NCI-H526 (cell line): ENCODE results near the gene ITM2C.

Experiments used
- DNase-seq, 2 experiments: peaks; one replicate each; lab custom pipeline; 2025; lab: John Stamatoyannopoulos, UW

ITM2C gene

DNA sequence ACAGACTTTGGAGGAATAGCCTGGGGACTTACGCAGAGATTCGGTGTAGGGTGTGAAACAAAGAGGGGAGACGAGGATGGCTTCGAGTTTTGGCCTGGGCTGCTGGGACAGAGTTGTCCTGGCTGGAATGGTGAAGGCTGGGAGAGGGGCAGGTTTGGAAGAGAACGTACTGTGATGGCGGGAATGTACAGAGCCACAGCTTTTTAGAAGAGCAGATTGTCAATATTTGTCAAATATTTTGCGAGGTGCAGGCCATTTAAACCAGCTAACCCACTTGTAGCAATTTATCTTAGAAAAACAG lies 14.4 kb upstream of the ITM2C start:
- DNase-seq, result no peak

DNA sequence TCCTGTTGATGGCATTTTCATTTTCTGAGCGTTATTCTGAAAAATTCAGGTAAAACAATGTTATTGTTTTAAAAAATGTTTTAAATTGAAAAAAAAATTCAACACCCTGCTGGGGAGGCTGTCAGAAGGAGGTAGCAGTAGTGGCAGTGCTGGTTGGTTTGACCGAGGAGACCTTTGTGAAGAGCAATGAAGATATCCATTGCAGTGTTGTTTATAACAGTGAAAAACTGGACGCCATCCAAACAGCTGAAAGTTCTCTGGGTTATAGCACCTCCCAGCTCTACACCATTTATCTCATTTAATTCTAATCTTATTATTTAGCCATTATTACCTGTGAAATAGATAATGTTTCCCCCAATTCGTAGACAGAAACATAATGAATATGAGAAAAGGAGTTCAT lies 12.6 kb upstream of the ITM2C start:
- DNase-seq, result no peak

DNA sequence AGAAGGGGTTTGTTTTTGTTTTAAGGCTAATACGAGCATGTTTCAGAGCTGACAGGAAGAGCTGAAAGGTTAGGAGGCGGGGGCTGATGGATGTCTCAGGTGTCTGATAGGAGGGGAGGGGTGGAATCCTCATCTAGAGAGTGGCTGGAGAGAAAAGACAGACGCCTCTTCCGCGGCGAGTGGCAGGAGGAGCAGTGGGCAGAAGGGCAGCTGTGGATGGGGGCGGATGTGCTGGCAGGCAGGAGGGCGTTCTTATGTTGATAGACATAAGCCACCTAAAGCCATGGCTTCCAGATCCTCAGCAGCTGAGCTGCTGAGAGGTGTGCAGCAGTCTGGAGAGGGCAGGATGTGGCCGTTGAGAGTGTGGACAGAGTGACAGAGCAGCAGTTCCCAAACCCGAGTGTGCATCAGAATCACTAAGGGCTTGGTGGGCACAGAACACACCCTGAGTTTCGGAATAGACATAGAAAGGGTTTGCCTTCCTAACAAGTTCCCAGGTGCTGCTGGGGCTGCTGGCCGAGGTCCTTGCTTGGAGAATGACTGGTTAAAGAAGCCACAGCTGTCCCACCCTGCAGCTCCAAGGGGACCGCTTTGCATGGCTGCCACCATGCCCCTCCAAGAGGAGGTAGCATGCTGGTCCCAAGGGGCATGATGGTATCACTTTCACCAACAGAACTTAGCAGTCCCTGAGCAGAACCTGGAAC lies 3.0 kb upstream of the ITM2C start:
- DNase-seq, result peak in 1 of 2 experiments; percentile 26

DNA sequence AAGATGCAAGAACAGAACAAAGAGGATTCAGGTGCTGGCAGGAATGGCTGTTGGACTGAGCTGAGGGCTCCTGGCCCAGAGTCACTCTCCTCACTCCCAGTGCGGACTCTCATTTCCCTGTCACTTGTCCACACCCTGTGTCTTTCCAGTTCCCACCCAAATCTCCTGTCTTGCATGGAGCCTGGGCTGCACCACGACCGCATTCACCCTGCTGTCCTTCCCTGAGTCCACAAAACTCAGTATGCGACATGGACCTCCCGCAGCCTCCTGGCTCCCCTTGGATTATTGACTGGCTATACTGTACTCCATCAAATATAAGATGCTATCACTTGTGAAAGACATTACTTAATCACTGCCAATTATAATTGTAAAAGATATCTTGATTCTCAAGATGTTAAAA lies 2.5 kb upstream of the ITM2C start:
- no peak for DNase-seq

DNA sequence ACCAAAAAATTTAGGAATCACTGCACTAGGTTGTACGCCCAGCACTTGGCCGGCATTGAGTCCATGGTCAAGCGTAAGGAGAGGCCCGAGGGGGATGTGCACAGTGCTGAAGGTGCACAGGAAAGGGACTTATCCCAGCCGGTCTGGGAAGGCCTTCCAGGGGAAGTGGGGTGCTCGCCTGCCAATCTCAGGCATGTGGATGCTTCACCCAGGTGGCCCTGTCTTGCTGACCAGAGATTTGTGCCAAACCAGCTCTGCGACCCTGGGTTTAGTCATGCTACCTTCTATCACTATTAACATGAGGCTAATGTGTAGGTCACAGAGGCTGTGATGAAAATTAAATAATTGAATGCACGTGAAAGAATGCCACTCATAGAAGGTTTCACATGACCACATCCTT lies 1.7 kb upstream of the ITM2C start:
- no peak for DNase-seq

DNA sequence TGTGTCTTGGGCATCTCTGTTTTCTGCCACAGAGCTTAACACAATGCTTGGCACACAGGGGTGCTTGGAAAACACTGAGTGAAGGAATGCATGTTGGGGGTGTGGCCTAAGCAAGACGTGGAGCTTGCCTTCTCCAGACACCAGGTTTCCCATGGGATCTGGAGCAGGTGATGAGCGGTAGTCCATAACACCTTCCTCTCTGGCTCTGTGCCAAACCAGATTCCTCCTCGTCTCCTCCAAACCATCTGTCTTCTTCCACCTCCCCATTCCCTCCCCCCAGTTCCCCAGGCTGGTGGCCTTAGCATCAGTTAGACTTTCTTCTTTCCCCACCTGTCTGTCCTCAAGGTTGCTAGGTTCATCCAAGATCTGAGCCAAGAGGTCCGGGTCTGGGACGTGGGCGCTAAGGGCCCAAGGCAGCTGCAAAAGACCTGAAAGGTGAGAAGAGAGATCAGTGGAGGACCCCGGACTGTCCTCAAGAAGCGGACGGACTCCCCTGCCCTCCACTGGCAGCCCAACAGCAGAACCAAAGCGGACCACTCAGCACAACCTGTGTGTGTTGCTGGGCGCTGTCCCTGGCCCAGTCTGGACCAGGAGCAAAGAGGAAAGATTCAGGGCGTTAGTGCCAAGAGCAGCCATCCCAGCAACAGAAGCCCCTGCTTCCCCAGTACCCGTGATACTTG lies 1.2 kb upstream of the ITM2C start:
- DNase-seq, result peak in 1 of 2 experiments; percentile 6

DNA sequence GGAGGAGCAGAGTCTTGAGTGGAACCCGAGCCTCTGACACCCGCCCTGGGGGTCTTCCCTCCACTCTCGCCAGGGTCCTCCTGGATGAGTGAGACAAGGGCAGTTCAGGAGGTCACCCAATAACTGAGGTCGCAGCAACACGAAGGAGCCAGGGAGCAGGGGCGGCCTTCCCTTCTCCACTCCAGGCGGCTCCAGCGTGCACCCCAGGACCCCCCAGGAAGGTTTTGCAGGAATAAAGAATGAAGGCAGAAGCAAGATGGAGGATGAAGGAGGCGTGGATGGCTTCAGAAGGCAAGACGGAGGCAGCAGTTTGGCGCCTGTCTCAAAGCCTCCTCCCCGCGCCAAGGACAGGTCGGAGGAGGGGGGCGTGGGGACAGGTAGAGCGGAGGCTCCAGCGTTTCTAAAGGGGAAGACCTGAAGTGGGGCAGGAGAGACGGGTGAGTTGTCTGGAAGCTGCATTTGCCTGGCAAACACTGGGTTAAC lies 579 bp upstream of the ITM2C start:
- DNase-seq, result no peak

DNA sequence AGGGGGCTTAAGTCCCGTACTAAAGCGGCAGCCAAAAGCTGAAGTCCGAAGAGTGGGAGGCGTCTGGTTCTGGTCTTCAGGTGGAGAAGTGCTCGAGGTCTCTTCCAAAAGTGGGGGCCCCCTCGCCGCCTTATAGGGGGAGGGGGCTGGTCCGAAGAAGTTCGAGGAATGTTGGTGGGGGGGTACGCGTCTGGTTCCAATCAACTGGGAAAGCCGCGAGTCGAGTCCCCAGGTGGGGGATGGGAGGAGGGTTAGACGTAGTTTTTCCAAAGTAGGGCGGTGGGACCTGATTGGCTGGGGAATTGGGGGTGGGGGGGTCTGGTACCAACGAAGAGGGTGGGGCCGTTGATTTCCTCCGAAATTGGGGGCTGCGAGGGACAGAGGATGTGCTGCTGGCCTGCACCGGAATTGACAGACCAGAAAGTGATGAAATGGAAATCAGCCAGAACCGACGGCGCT lies 594 bp downstream of the ITM2C start:
- DNase-seq, result peak in 1 of 2 experiments; percentile 47

DNA sequence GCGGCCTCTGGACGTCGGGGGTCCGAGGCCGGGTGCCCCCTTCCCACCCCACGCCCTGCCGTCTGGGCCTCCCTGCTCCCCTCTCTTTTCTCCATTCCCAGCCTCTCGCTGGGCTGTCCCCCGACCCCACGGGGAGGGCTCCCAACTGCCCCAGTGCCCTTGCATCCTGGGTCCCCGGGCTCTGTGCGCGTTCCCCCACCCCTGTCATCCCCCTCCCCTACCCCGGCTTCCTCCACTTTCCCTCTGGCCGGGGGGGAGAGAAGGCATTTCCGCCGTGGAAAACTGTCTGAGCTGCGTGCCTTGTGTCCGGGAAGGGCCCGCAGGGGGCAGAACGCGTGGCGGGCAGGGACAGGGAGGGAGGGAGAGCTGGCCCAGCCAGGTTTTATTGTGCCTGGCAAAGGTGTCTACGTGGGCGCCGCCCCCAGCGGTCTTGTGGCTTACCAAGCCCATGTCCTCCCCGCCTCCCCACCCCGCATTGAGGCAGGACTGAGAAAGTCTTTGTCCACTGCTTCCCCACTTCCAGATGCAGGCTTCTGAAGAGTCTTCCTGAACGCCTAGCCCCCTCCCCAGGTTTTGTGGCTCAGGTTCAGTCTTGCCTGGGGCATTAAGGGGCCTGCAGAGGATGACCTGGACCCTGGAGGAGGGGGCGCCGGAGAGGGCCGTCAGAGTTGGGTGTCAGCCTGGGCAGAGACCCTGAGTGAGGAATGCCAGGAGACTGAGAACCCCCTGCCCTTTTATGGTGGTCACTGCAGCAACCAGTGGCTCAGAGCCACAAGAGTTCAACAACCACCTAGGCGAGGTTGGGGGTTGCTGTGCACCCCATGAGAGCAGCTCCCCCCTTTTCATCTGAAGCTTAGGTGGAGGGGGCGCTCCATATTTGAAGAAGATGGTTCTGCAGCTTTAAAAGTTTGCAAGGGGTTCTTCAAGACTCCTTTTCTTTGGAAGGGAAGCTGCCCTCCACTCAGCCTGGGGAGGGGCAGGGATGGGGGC lies 1.3 kb downstream of the ITM2C start:
- peak in 1 of 2 experiments; percentile 72 for DNase-seq

DNA sequence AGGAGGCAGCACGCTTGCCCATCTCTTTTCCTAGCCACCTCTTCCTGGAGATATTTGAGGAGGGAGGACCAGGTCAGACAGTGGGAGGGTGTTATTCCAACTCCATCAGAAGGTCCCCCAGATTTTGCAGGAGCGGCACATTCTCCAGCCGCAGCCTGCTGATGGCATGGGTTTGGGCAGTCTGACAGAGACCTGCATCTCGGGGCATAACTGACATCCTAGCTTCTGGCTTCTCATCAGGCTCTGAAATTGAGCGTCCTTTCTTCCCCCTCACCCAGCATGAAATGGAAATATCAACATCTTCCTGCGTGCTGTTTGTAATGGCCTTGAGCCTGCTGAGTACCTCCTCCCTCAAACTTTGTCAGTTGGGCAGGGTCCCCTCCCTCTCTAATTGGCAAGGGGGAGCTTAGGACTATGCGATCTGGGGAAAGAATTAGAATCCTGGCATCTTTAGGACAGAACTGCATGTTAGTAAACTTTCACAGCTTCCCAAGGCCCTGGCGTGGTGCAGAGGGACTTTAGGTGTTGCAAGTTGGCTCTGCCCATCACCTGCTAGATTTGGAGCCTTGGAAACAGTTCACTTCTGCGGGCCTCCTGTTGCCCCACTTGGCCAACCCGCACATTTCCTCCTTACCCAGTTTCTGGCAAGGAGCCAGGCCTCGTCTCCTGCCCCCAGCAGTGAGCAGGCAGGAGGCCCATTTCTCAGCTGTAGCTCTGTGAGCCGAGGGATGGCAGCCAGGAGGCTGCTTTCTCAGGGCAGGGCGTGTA lies 2.2 kb downstream of the ITM2C start:
- peak in 1 of 2 experiments; percentile 12 for DNase-seq

DNA sequence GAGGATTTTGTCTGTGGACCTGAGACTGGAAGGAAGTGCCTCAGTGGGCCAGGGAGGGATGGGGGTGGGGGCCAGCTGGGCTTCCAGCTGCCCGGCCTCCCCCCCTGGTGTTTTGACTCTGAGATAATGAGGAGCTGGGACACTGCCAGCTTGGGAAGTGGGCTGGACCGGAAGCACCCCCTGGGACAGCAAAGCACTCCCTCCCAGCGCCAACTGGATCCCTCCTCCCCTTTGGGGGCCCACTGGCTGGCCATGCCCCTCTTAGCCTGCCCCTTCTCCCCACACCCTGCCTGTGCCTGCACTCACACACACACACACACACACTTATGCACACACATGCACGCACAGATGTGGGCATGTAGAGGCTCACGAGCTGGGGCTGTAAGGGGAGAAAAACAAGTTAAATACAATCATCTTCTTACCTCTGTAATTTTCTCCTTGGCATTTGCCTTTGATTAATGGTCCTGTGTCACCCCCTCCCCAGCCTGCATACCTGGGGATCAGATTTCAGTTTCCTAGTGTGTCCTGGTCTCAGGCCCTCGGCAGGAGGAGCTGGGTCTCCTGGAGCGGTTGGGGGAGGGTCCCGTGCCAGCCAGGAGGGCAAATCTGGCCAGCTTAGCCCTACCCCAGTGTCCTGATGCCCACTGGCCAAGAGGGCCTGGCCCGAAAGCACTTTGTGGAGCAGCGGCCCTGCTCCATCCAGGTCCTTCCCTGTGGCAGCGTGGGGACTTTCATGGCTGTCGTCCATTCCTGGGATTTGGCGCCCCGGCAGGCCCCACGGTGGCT lies 3.6 kb downstream of the ITM2C start:
- peak in 1 of 2 experiments; percentile 36 for DNase-seq

DNA sequence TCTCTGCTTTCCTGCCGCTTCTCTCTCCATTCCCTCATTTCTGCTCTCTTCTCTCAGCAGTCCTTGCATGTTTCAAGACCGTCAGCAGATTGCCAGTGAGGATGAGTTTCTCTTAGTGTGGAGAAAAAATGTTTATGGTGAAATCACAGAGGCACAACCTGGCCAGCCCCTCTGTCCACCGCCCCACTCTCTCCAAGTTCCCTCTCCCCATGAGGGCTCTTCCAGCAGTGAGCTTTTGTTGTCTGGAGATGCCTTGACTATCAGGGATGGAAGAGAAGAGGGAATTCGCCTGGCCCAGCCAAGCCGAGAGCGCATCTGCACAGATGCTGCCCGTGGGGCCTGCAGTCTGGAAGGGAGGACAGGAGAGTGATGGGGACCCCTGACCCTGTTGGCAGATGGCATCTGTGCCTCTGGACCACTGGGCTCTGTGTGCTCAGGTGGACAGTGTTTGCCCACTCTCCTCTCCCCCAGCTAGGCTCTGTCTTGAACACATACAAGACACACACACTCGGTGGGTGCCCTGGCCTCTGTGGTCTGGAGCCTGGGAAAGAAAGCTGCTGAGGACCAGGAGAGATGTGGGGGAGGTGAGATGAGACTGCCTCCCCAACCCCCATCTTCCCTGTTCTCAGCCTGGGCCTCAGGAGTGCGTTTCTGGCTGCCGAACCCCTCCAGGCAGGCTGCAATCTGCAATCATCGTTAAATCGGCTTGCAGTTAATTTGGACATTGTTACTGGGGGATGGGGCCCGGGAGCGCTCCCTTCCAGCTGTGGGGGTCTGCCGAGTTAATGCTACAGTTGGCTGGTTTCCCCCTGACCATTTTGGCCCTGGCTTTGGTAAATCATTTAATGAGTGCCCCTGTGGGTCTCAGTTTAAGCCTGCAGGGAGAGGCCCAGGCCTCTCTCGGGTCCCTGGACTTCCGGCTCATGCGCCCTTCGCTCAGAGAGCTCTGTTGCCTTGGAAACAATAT lies 4.5 kb downstream of the ITM2C start:
- no peak for DNase-seq

DNA sequence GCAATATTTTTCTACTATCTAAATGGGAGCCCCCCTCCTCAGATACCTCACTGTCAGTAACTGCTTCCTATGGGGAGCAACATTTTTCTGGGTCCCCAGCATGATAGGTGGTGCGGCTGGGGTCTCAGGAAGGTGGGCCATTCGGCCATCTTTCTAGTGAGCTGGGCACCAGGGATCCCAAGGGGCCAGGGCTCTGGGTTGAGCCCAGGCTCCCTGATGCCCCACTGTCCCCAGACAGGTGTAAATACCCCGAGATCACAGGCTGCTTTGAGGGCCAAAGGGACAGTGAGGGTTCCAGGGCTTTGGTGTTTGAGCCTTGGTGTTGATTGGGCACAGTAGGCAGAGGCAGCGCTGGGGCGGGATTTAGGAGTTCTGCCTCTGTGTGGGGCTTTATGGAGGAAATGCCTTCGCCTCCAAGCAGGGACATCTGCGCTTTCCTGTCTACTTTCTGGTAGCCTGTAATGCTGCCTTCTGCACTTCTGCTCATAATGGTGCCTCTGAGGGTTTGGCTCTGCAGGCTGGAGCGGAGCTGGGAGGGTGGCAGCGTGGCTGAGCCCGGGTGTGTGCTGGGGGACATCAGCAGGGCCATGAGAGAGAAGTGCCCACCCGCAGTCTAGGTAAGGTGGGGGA lies 5.3 kb downstream of the ITM2C start:
- peak in 1 of 2 experiments; percentile 24 for DNase-seq

DNA sequence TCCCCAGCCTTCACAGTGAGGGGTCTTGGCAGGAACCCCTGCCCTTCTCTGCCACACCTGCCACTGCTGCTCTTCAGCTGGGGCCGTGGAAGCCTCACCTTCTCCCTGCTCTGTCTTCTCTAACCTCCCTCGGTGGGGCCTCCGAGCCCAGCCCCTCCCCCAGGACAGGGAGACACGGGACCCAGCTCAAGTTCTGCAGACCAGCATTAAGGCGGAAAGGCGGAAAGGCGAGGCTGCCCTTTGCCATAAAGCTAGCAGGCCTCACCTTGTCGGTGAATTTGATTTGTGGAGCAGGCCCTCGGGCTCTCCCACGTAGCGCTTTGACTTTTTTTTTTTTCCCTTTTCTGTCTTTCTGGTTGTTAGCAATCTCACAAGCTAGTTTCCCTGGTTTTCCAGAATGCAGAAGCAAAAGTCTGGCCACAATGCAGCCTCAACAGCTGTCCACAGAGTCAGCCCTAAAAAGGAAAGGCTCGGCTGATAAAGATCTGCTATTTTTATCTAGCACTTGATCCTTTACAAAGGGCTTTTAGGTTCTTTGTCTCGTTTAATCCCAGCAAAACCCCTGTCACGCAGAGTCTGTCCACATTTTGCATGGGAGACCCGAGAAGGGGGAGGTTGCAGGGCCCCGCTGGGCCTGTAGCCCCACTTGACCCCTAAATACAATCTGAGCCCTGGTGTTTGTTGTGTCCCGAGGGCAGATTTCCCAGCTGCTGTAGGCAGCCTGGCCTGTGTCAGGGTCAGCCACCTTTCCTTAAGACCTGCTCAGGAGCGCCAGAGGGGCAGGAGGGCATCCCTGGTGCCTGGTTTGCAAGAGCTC lies 6.0 kb downstream of the ITM2C start:
- peak in 1 of 2 experiments; percentile 37 for DNase-seq

DNA sequence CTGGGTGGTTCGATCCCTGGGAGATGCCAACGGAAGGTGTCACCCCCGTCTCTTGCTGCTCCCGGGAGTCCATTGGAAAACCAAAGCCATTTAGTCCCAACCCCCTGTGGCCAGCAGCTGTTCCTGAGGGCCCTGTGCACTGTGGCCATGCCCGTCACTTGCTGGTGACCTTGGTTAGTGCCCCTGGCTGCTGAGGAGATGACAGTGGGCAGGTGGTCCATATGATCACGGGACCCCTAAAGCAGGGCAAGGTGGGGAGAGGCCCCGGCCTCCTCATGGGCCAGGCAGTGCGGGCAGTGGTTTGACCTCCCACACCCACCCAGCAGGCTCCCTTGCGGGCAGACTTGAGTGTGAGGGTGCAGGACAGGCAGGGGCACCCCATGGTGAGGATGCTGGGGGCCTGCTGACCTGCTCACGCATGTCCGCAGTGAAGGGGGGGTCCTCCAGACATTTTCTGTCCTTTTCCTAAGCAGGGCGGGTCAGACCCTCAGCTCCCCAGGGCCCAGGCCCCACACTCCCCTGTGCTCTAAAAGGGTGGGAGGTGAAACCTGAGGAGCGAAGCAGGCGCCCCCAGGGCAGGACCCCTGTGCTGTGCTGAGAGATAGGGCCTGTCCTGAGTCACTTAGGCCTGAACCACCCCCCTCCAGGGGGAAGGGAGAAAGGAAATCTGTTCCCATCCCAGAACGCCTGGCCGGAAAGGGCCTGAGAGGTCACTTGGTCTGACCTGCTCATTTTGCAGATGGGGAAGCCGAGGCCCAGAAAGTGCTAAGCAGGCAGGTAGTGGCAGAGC lies 6.8 kb downstream of the ITM2C start:
- no peak for DNase-seq

DNA sequence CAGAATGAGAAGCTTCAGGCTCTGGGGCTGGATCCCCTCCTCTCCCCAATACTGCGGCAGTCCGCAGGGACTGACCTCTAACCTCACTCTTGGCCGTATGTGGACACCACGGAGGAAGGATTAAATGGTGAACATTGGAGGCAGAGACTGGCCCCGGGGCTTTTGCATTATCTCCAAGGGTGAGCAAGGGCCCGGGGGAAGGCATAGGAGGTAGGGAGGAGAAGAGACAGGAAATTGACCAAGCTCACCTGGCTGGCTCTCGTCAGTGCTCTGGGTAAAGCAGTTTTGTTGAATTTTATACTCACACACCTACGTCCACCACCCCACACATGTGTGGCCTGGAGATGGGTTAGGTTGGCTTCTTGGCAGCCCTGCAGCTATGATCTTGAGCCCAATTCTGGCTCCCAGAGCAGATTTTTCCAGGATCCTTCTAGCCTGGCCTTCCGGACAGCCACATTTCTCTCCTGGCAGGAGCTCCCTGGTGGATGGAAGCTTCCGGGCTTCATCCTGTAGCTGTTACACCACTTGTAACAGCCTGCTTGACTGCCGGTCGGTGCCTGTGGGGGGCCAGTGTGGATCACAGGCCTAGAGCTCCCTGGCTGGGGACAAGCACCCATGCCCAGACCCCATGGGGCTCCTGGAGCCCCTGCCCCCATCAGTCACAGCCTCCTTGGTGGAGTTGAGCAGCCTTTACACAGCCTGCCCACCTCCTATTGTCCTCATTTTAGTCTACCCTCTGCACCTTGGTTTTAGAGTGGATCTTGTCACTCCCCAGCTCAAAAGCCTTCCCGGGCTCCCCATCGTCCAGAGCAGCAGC lies 7.6 kb downstream of the ITM2C start:
- no peak for DNase-seq
